Myometrial cell (primary cell): Measurements from ENCODE around the gene ARL5C. TPM values are rescaled to one million over a fixed set of nuclear protein-coding genes. Genes with fewer than 3 reads are reported as not detected.

Source experiments
- total RNA-seq: library from RNA; depleted of rRNA; stranded (reverse); fragments of >200 nt; gene quantifications from 2 replicates; pipeline ENCODE4 v1.2.3, GENCODE V29; 2015

ARL5C gene
- not detected in 2 replicates for total RNA-seq

GRCh38 chr17:39165841-39166349, at the start of gene ARL5C:
ARL5C (minus strand) TSS chr17:39166161; CDS start chr17:39165760, 401 bp downstream.

GRCh38 chr17:39200070-39200879, 34.3 kb upstream of the ARL5C start, which contains the start of gene RPL19:
RPL19 (plus strand) TSS chr17:39200283; CDS start chr17:39200345, 62 bp downstream.

GRCh38 chr17:39197380-39198185, 31.6 kb upstream of the ARL5C start, which contains the start of gene CACNB1:
CACNB1 (minus strand) TSS chr17:39197669; CDS start chr17:39197495, 174 bp downstream.

GRCh38 chr17:39151150-39151942, 14.6 kb downstream of the ARL5C start, which contains the start of gene PLXDC1:
PLXDC1 (minus strand) TSS chr17:39151637; CDS start chr17:39151437, 200 bp downstream.

Other genes starting within 250 kb of the ARL5C start
- gene FBXO47, start 198.8 kb downstream of the ARL5C start, total RNA-seq = not detected in 2 replicates
- gene PLXDC1, start 14.5 kb downstream of the ARL5C start, total RNA-seq = not detected in 2 replicates
- gene CACNB1, start 31.5 kb upstream of the ARL5C start, total RNA-seq = 4.6 and 5.0 TPM in 2 replicates
- gene RPL19, start 34.1 kb upstream of the ARL5C start, total RNA-seq = 2,588 and 2,745 TPM in 2 replicates
- not detected in 2 replicates for gene STAC2, start 59.8 kb upstream of the ARL5C start, total RNA-seq
- 8.2 and 9.2 TPM in 2 replicates for gene FBXL20, start 235.5 kb upstream of the ARL5C start, total RNA-seq